Naive B cell (primary cell): Measurements from ENCODE around the gene ERRFI1. TPM values are rescaled to one million over a fixed set of nuclear protein-coding genes. Genes with fewer than 3 reads are reported as not detected.
A peak's percentile ranks its signal among the peaks of the same experiment; 100 is the strongest.
"Not testable (repeated sequence)": the region's sequence is repeated elsewhere in the genome, so short reads cannot be mapped to it uniquely, and the experiment has no call there.

Source experiments
- ATAC-seq, 2 donors: fragments of 150-1000 bp; cut with Tn5 transposase; 2 replicates each; pipeline ENCODE4 v1.10.0; 2021; ENCODE audit warnings: low read depth in 2 of 2, mild to moderate bottlenecking in 2 of 2, moderate library complexity in 2 of 2
- DNase-seq: peaks from one replicate; pipeline ENCODE4 v3.0.0; 2022
- H3K27ac Mint-ChIP-seq, 6 donors: one replicate each; pipeline ENCODE4 v1.8.0; 2020 to 2022; ENCODE audit warnings: mild to moderate bottlenecking in 6 of 6, mixed read lengths in 6 of 6, moderate library complexity in 5 of 6, inconsistent platforms in 2 of 6
- H3K27me3 Mint-ChIP-seq, 3 donors: one replicate each; pipeline ENCODE4 v1.8.0; 2021 to 2022; ENCODE audit warnings: mixed read lengths in 3 of 3, mild to moderate bottlenecking in 1 of 3
- H3K36me3 Mint-ChIP-seq, 2 donors: one replicate each; pipeline ENCODE4 v1.8.0; 2020 to 2022; ENCODE audit warnings: mixed read lengths in 2 of 2, inconsistent platforms in 1 of 2, mild to moderate bottlenecking in 1 of 2
- H3K4me1 Mint-ChIP-seq, 3 donors: one replicate each; pipeline ENCODE4 v1.8.0; 2020 to 2022; ENCODE audit warnings: mixed read lengths in 3 of 3, inconsistent platforms in 1 of 3, mild to moderate bottlenecking in 1 of 3, moderate library complexity in 1 of 3
- H3K4me3 Mint-ChIP-seq, 8 donors: one replicate each; pipeline ENCODE4 v1.8.0; 2020 to 2022; ENCODE audit warnings: mild to moderate bottlenecking in 8 of 8, mixed read lengths in 8 of 8, moderate library complexity in 8 of 8, inconsistent platforms in 2 of 8
- H3K9me3 Mint-ChIP-seq, 7 donors: one replicate each; pipeline ENCODE4 v1.8.0; 2020 to 2022; ENCODE audit warnings: mixed read lengths in 7 of 7, mild to moderate bottlenecking in 5 of 7, inconsistent platforms in 2 of 7, moderate library complexity in 1 of 7
- polyA plus RNA-seq, 6 donors: library from polyadenylated mRNA; unstranded; fragments of 300-500 nt; fragmentation: Illumina TruSeq; gene quantifications; one replicate each; pipeline ENCODE4 v1.2.3, GENCODE V29; 2021; ENCODE audit warnings: low read depth in 6 of 6

ERRFI1 gene, protein sequence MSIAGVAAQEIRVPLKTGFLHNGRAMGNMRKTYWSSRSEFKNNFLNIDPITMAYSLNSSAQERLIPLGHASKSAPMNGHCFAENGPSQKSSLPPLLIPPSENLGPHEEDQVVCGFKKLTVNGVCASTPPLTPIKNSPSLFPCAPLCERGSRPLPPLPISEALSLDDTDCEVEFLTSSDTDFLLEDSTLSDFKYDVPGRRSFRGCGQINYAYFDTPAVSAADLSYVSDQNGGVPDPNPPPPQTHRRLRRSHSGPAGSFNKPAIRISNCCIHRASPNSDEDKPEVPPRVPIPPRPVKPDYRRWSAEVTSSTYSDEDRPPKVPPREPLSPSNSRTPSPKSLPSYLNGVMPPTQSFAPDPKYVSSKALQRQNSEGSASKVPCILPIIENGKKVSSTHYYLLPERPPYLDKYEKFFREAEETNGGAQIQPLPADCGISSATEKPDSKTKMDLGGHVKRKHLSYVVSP
- 1 to 10 TPM in 1 of 6 donors, under 1 TPM in 4, not detected in 1; 0.08 to 1.6 (median 0.77) TPM for polyA plus RNA-seq

DNA sequence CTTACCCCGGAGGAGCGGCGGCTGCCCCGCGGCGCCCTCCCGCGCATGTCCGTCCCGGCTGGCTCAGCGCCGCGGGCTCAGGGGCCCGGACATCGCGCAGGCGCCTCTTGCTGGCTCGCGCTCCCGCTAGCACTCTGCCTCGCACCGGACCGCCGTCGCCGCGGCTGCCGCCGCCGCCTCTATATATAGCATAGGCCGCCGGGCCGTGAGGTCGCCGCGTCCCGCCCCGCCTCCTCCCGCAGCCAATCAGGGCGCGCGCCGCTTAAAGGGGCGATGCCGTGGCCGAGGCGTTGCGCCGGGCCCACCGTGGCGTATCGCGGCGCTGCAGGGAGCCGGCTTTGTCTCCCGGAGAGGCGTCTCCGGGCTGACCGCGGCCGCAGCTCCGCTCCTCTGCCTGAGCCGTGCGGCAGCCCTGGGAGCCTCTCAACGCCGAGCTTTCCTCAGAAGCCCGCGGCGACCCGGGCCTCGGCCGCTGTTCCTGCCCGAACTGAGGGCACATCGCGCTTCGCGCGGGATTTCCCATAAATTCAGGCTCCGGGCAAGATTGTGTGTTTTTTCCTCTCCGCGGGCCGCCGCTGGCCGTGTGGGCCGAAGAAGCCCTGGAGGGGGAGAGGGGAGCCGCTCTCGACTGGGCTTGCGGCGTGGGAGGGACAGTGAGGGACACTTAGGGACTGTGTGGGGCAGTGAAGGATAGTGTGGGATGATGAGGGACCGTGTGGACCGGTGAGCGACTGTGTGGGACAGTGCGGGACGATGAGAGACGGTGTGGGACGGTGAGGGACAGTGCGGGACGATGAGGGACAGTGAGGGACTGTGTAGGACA is at the start of gene ERRFI1:
TSS of gene ERRFI1 (minus strand) at position 157 of the 823 bp plus-strand sequence. CDS start 10,690 bp downstream, outside the sequence.
- H3K4me1 Mint-ChIP-seq, result peaks cover 11 to 17% (median 15%) of the 10 kb centered on the region in 3 donors
- peaks cover 0 to 7% of the 10 kb centered on the region in 2 donors for H3K36me3 Mint-ChIP-seq
- H3K27me3 Mint-ChIP-seq, result peaks cover 17 to 51% (median 25%) of the 10 kb centered on the region in 3 donors
- DNase-seq, result peak; percentile 85
- peak within 1 kb of the TSS; percentile 24 to 96 (median 79) for H3K27ac Mint-ChIP-seq
- ATAC-seq, result peak; percentile 93 to 94
- no peaks in the 10 kb centered on the region for H3K9me3 Mint-ChIP-seq
- H3K4me3 Mint-ChIP-seq, result peak within 1 kb of the TSS; percentile 80 to 99 (median 94)

DNA sequence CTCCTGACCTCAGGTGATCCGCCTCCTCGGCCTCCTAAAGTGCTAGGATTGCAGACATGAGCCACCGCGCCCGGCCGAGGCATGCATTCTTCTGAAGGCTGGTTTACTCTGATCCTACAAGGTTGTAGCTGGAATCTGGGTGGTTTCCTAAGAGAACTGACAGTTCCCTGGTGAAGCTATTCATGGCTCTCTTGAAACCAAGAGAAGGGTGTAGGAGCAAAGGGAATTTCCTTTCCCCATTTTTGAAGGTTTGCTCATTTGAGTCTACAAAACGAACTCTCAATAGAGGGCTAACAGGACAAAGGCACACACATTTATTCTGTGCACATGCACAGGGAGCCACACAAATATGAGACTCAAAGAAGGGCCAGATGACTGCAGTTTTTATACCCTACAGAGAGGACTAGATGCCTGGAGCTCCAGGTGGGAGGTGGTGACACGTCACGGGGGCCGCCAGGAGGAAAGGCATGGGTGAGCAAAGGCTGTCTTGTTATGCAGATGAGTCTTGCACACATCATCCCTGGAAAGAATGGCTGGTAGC is 49.5 kb upstream of the ERRFI1 start:
- Mint-ChIP-seq H3K27ac (no peak overlapping the region), H3K36me3 (no peaks in the 10 kb centered on the region), H3K4me3 (no peak overlapping the region), H3K9me3 (no peaks in the 10 kb centered on the region), H3K27me3 (peaks cover 25 to 35% (median 34%) of the 10 kb centered on the region in 3 donors), H3K4me1 (no peaks in the 10 kb centered on the region)
- DNase-seq (no peak), ATAC-seq (no peak)

DNA sequence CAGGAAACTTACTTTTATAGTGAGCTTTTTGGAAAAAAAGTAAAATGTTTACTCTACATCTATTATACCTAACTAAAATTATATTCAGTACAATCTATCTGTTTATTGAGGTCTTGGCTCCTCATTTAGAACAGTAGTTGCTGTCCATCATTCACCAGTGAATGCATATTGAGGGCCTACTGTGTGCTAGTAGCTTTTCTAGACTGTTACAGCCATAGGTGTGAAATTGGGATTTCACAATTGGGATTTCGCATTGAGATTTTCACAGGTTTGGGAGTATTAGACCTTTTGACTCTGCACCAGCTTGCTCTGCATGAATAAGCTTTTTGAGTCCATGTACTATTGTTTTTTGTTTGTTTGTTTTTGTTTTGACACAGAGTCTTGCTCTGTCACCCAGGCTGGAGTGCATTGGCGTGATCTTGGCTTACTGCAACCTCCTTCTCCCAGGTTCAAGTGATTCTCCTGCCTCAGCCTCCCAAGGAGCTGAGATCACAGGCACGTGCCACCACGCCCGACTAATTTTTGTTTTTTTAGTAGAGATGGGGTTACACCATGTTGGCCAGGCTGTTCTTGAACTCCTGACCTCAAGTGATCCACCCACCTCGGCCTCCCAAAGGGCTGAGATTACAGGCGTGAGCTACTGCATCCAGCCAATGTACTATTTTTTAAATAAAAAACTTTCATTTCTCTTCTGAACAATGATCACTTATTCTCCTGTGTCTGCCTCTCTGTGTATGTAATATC is 47.2 kb upstream of the ERRFI1 start:
- no peak overlapping the region for H3K4me3 Mint-ChIP-seq
- ATAC-seq (no peak), DNase-seq (no peak)
- peaks cover 13 to 25% (median 22%) of the 10 kb centered on the region in 3 donors for H3K27me3 Mint-ChIP-seq
- no peaks in the 10 kb centered on the region for H3K9me3 Mint-ChIP-seq
- H3K27ac Mint-ChIP-seq, result no peak overlapping the region
- no peaks in the 10 kb centered on the region for H3K4me1 Mint-ChIP-seq
- H3K36me3 Mint-ChIP-seq, result no peaks in the 10 kb centered on the region

DNA sequence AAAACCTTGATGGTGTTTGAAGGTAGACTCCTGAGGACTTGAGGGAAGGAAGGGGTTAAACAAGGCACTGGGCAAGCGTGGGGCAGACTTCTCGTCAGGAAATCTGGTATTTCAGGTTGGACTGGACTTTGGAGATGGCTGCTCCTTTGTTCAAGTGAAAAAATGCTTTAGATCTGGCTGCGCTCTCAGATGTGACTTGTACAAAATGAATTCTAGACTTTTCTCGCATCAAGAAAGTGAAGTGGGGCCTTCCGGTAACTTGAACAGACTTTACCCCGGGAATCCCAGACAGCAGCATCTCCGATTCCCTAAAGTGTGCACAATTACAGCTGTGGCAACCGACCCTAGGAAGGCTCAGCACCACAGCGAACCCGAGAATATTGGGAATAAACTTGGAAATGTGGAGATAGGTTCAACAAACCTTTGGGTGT is 44.3 kb upstream of the ERRFI1 start:
- Mint-ChIP-seq H3K9me3 (no peaks in the 10 kb centered on the region), H3K27ac (no peak overlapping the region), H3K4me3 (no peak overlapping the region), H3K4me1 (no peaks in the 10 kb centered on the region), H3K36me3 (no peaks in the 10 kb centered on the region), H3K27me3 (peaks cover 20 to 29% (median 25%) of the 10 kb centered on the region in 3 donors)
- ATAC-seq (no peak), DNase-seq (no peak)

DNA sequence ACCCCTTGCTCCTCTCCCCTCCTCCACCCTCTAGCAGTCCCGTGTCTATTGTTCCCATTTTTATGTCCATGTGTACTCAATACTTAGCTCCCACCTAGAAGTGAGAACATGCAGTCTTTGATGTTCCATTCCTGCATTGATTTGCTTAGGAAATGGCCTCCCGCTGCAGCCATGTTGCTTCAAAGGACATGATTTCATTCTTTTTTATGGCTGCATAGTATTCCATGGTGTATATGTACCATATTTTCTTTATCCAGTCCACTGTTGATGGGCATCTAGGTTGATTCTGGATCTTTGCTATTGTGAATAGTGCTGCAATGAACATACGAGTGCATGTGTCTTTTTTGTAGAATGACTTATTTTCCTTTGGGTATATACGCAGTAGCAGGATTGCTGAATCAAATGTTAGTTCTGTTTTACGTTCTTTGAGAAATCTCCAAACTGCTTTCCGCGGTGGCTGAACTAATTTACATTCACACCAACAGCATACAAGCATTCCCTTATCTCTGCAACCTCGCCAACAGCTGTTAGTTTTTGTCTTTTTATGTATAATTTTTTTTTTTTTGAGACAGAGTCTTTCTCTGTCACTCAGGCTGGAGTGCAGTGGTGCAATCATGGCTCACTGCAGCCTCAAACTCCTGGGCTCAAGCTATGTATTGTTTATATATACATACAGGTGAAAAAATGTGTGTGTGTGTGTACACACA is 43.7 kb upstream of the ERRFI1 start:
- not testable (repeated sequence) for ATAC-seq, DNase-seq, H3K36me3 Mint-ChIP-seq, H3K9me3 Mint-ChIP-seq, H3K4me3 Mint-ChIP-seq, H3K27ac Mint-ChIP-seq, H3K4me1 Mint-ChIP-seq
- H3K27me3 Mint-ChIP-seq, result peaks cover 25 to 34% (median 29%) of the 10 kb centered on the region in 3 donors

DNA sequence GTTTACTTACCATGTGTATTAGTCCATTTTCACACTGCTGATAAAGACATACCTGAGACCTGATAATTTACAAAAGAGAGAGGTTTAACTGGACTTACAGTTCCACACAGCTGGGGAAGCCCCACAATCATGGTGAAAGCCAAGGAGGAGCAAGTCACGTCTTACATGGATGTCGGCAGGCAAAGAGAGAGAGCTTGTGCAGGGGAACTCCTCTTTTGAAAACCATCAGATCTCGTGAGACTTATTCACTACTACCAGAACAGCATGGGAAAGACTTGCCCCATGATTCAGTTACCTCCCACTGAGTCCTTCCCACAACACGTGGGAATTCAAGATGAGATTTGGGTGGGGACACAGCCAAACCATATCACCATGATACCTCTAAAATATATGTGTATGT is 39.3 kb upstream of the ERRFI1 start:
- H3K4me3 Mint-ChIP-seq, result no peak overlapping the region
- DNase-seq, result no peak
- no peaks in the 10 kb centered on the region for H3K36me3 Mint-ChIP-seq
- ATAC-seq, result no peak
- H3K27ac Mint-ChIP-seq, result no peak overlapping the region
- H3K9me3 Mint-ChIP-seq, result peaks cover 0 to 1% (median 0%) of the 10 kb centered on the region in 7 donors
- peaks cover 20 to 28% (median 24%) of the 10 kb centered on the region in 3 donors for H3K27me3 Mint-ChIP-seq
- H3K4me1 Mint-ChIP-seq, result no peaks in the 10 kb centered on the region

DNA sequence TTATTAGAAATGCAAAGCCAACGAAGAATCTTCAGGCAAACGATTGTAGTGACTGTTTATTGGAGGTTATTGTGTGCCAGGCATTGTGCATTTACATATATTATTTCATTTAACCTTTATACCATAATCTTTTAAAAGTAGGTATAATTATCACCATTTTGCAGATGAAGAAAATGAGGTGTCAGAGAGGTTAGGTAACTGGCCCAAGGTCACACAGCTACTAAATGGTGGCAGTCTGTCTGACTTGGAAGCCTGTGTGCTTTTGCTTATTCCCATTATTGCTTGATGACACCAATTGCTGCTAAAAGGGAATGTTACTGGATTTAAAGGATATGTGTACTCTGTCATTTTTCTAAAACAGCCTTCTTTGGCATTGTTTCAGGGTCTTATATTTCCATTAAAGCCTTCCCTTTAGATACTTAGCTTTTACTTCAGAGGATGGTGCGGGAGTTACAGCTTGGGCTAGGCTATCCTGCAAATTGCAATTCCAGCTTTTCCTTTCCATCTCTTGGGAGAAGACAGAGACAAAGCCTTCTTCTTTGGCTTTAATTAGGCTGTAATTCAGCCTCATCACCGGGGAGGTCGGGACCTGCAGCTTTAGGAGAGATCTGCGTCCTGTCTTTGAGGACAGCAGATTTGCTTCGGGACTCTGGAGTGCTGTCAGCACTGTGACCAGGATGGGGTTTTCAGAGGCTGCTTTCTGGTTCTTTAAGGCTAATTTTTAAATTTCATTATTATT is 37.4 kb upstream of the ERRFI1 start:
- ATAC-seq, result no peak
- Mint-ChIP-seq H3K27ac (no peak overlapping the region), H3K4me1 (no peaks in the 10 kb centered on the region), H3K4me3 (no peak overlapping the region), H3K27me3 (peaks cover 24 to 38% (median 33%) of the 10 kb centered on the region in 3 donors), H3K36me3 (no peaks in the 10 kb centered on the region), H3K9me3 (peaks cover 0 to 1% (median 0%) of the 10 kb centered on the region in 7 donors)
- DNase-seq, result no peak

DNA sequence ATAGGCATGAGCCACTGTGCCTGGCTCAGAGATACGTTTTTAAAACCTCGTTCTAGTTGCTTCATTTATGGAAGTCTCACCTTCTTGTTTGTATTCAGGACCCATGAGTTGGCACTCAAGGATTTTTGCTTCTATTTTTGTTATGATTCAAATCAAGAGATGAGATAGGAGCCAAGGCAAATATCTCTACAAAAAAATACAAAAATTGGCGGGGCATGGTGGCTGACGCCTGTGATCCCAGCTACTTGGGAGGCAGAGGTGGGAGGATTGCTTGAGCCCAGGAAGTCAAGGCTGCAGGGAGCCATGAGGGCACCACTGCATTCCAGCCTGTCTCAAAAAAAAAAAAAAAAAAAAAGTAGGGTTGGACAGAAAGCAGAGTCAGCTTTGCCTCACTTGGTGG is 36.8 kb upstream of the ERRFI1 start:
- Mint-ChIP-seq H3K27me3 (peaks cover 24 to 43% (median 33%) of the 10 kb centered on the region in 3 donors), H3K36me3 (no peaks in the 10 kb centered on the region), H3K4me3 (no peak overlapping the region), H3K9me3 (peaks cover 0 to 1% (median 0%) of the 10 kb centered on the region in 7 donors), H3K27ac (no peak overlapping the region), H3K4me1 (no peaks in the 10 kb centered on the region)
- DNase-seq, result no peak
- no peak for ATAC-seq

DNA sequence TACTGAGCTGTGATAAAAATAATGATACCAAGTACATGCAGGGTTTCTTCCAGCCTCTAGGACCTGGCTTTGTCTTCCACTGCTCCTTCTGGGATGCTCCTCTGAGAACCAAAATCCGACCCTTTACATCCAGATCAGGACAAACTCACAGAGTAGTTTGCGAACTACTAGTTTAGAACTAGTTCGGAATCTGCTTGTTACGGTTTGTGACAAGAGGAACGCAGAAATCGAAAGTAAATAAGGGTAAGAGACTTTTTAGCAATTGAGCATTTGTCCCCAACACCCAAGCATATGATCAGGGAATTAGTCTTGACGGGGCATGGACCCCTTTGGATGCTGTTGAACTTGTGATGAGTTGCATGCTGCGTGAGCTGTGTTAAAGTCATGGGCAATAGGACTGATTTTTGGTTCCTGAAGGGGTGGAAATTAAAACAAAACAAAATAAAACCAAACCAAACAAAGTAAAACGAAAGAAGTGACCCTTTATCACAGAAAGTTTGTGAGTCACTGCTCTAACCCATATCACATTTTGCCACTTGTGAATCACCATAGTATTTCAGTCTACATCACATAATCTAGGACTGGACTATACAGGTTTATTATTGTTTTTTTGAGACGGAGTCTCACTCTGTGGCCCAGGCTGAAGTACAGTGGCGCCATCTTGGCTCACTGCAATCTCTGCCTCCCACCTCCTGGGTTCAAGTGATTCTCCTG is 35.7 kb upstream of the ERRFI1 start:
- peaks cover 31 to 53% (median 39%) of the 10 kb centered on the region in 3 donors for H3K27me3 Mint-ChIP-seq
- no peaks in the 10 kb centered on the region for H3K36me3 Mint-ChIP-seq
- no peaks in the 10 kb centered on the region for H3K4me1 Mint-ChIP-seq
- ATAC-seq (no peak), DNase-seq (no peak)
- H3K9me3 Mint-ChIP-seq, result peaks cover 0 to 1% (median 0%) of the 10 kb centered on the region in 7 donors
- H3K27ac Mint-ChIP-seq, result no peak overlapping the region
- H3K4me3 Mint-ChIP-seq, result no peak overlapping the region

DNA sequence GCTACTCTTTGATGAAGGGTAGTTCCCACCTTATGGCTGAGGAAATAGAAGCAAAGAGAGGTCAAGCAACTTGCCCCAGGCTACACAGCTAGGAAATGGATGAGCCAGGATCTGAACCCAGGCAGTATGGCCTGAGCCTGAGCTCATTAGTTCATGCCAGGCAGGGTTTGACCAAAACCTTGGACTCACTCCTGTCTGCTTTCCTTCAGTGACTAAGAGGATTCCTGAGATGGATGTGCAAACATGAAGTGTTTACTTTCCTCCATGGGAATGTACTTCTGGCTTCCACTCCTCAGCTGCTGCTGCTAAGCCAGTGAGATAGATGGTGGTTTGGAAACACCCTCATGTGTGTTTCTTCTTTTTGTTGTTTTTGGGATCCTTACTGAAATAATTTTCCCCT is 35.1 kb upstream of the ERRFI1 start:
- Mint-ChIP-seq H3K27ac (no peak overlapping the region), H3K4me3 (no peak overlapping the region), H3K4me1 (no peaks in the 10 kb centered on the region), H3K36me3 (no peaks in the 10 kb centered on the region), H3K9me3 (peaks cover 0 to 1% (median 0%) of the 10 kb centered on the region in 7 donors), H3K27me3 (peaks cover 35 to 53% (median 42%) of the 10 kb centered on the region in 3 donors)
- ATAC-seq, result no peak
- DNase-seq, result no peak

DNA sequence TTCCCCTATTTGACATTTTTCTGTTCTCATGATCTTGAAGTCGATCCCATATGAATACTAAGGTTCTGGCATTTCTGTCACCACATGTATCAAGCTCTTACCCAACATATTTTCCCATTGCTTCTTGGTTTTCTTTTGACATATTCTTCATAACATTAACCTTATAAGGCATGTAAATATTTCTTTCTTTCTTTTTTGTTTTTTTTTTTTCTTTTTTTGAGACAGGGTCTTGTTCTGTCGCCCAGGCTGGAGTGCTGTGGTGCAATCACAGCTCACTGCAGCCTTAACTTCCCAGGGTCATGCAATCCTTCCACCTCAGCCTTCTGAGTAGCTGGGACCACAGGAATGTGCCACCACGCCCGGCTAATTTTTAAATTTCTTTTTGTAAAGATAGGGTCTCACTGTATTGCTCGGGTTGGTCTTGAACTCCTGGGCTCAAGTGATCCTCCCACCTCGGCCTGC is 33.1 kb upstream of the ERRFI1 start:
- Mint-ChIP-seq H3K9me3 (no peaks in the 10 kb centered on the region), H3K27ac (no peak overlapping the region), H3K4me3 (no peak overlapping the region), H3K36me3 (no peaks in the 10 kb centered on the region), H3K27me3 (peaks cover 35 to 46% (median 38%) of the 10 kb centered on the region in 3 donors), H3K4me1 (no peaks in the 10 kb centered on the region)
- DNase-seq, result no peak
- ATAC-seq, result no peak
